Measurements from ENCODE around the gene AHRR. TPM values are rescaled to one million over a fixed set of nuclear protein-coding genes. Genes with fewer than 3 reads are reported as not detected.

Gene AHRR
- total and polyA plus RNA-seq, 7 experiments from 2014 or later = 0.56 to 23.5 (median 1.2) TPM; not detected in 1

- intact Hi-C loops (cut with micrococcal nuclease) = no loop called here
- H3K9me3 ChIP-seq (ENCODE audit: control insufficient read depth in 2 of 3, low read length in 3 of 3) = no peaks in the 10 kb centered on the region
- no peaks in the 10 kb centered on the region for H3K27me3 ChIP-seq (ENCODE audit: control insufficient read depth in 2 of 2, insufficient read depth in 2 of 2, low read length in 2 of 2)
- peak overlapping the region in 7 of 9 donors; percentile 52 to 92 (median 67) for H3K27ac Mint-ChIP-seq
- DNase-seq (no peak), ATAC-seq (no peak)
- no peaks in the 10 kb centered on the region for H3K27me3 Mint-ChIP-seq
- peaks cover 17 to 56% (median 37%) of the 10 kb centered on the region in 5 donors for H3K36me3 Mint-ChIP-seq
- peak overlapping the region in 1 of 10 donors; percentile 57 for H3K4me3 Mint-ChIP-seq
- H3K4me1 ChIP-seq (ENCODE audit: control insufficient read depth in 2 of 2, insufficient read depth in 2 of 2, low read length in 2 of 2) = peaks cover 7 to 17% of the 10 kb centered on the region in 2 donors
- H3K4me1 Mint-ChIP-seq = peaks cover 9 to 60% (median 19%) of the 10 kb centered on the region in 7 donors
- no peak overlapping the region for H3K27ac ChIP-seq (ENCODE audit: low read depth, low read length)
- ChIA-PET POLR2A (no interaction called here), CTCF (interaction anchor here (0.6 kb wide), 1 partner anchor 429 kb away, joined by 3 read pairs; no protein-coding TSS in a partner anchor)
- H3K4me3 ChIP-seq (ENCODE audit: low read length) = no peak overlapping the region
- peaks cover 0 to 61% (median 18%) of the 10 kb centered on the region in 3 experiments for H3K36me3 ChIP-seq (ENCODE audit: control insufficient read depth in 2 of 3, insufficient read depth in 3 of 3, low read length in 3 of 3)
- no peaks in the 10 kb centered on the region for H3K9me3 Mint-ChIP-seq
Observed at GRCh38 chr5:460273-460625, 138.7 kb downstream of the AHRR start.

DNA sequence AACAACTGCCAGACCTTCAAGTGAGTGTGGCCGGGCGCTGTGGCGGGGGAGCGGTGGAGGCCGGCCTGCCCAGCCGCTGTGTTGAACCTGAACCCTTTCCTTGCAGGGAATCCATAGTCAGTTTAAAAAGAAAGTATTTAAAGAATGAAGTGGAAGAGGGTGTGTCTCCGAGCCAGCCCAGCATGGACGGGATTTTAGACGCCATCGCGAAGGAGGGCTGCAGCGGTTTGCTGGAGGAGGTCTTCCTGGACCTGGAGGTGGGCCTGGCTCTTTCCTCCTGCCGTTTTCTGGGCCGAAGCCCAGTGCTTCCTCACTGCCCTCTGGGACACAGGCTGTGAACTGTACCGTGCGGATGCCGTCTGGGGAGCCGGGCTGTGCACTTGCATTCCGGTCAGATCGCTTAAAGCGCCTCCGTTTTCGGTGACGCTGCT lies 140.6 kb downstream of the AHRR start:
- peaks cover 17 to 53% (median 37%) of the 10 kb centered on the region in 5 donors for H3K36me3 Mint-ChIP-seq
- intact Hi-C loops (cut with micrococcal nuclease) = no loop called here
- Histone ChIP-seq H3K27ac (ENCODE audit: low read depth, low read length) (no peak overlapping the region), H3K4me1 (ENCODE audit: control insufficient read depth in 2 of 2, insufficient read depth in 2 of 2, low read length in 2 of 2) (peaks cover 7 to 17% of the 10 kb centered on the region in 2 donors), H3K4me3 (ENCODE audit: low read length) (no peak overlapping the region), H3K9me3 (ENCODE audit: control insufficient read depth in 2 of 3, low read length in 3 of 3) (no peaks in the 10 kb centered on the region), H3K27me3 (ENCODE audit: control insufficient read depth in 2 of 2, insufficient read depth in 2 of 2, low read length in 2 of 2) (no peaks in the 10 kb centered on the region), H3K36me3 (ENCODE audit: control insufficient read depth in 2 of 3, insufficient read depth in 3 of 3, low read length in 3 of 3) (peaks cover 0 to 55% (median 10%) of the 10 kb centered on the region in 3 experiments)
- DNase-seq (peak in 1 of 9 donors; percentile 15), ATAC-seq (no peak)
- POLR2A ChIA-PET = interaction anchor here (0.7 kb wide), 1 partner anchor 249 kb away, joined by 3 read pairs; no protein-coding TSS in a partner anchor
- CTCF ChIA-PET = no interaction called here
- peaks cover 8 to 56% (median 18%) of the 10 kb centered on the region in 7 donors for H3K4me1 Mint-ChIP-seq
- H3K27me3 Mint-ChIP-seq = no peaks in the 10 kb centered on the region
- peaks cover 0 to 2% (median 0%) of the 10 kb centered on the region in 11 donors for H3K9me3 Mint-ChIP-seq
- H3K4me3 Mint-ChIP-seq = peak overlapping the region in 1 of 10 donors; percentile 38
- H3K27ac Mint-ChIP-seq = peak overlapping the region in 6 of 9 donors; percentile 48 to 97 (median 96)

DNA sequence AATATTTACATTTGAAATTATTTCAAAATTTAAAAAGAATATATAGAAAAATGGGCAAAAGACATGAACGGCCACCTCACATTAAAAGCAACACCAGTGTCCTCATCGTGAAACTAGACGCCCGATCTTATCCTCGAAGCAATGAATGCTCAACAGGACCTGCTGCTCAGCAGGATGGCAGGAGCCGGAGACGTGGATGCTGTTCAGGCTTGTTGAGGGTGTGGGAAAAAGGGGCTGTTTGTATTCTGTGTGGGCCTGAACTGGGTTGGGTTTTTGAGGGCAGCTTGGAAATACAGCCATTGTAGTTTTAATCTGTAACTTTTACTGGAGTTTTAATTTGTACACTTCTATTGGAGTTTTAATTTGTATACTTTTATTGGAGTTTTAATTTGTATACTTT lies 141.8 kb downstream of the AHRR start:
- Histone ChIP-seq H3K4me1 (ENCODE audit: control insufficient read depth in 2 of 2, insufficient read depth in 2 of 2, low read length in 2 of 2) (peaks cover 7 to 17% of the 10 kb centered on the region in 2 donors), H3K27ac (ENCODE audit: low read depth, low read length) (peak overlapping the region; percentile 86), H3K4me3 (ENCODE audit: low read length) (no peak overlapping the region), H3K36me3 (ENCODE audit: control insufficient read depth in 2 of 3, insufficient read depth in 3 of 3, low read length in 3 of 3) (peaks cover 0 to 45% (median 7%) of the 10 kb centered on the region in 3 experiments), H3K27me3 (ENCODE audit: control insufficient read depth in 2 of 2, insufficient read depth in 2 of 2, low read length in 2 of 2) (no peaks in the 10 kb centered on the region), H3K9me3 (ENCODE audit: control insufficient read depth in 2 of 3, low read length in 3 of 3) (no peaks in the 10 kb centered on the region)
- ATAC-seq (no peak), DNase-seq (no peak)
- CTCF ChIA-PET = interaction anchor here (1.2 kb wide), 1 partner anchor 18 kb away, joined by 4 read pairs; no protein-coding TSS in a partner anchor
- Mint-ChIP-seq H3K4me3 (peak overlapping the region in 2 of 10 donors; percentile 11 to 20), H3K4me1 (peaks cover 8 to 50% (median 15%) of the 10 kb centered on the region in 7 donors), H3K27ac (peak overlapping the region in 8 of 9 donors; percentile 5 to 97 (median 96)), H3K9me3 (peaks cover 0 to 2% (median 0%) of the 10 kb centered on the region in 11 donors), H3K36me3 (peaks cover 14 to 51% (median 33%) of the 10 kb centered on the region in 5 donors), H3K27me3 (no peaks in the 10 kb centered on the region)
- POLR2A ChIA-PET = interaction anchor here (1.0 to 2.0 kb wide), 4 partner anchors 10 to 245 kb away, joined by 3 to 13 read pairs (median 6); partner anchors contain the start of genes CCDC127 and SDHA
- intact Hi-C loops (cut with micrococcal nuclease) = no loop called here

DNA sequence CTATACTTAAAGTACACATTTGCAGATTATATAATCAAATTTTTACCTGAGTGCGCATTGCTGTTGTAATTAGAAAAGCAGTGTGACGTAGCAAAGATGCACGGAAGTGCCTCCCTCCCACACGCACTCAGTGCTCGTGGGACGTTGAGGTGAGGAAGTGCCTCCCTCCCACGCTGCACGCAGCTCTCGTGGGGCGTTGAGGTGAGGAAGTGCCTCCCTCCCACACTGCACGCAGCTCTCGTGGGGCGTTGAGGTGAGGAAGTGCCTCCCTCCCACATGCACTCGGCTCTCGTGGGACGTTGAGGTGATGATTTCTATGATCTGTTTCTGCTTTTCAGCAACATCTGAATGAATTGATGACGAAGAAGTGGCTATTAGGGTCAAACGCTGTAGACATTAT lies 142.4 kb downstream of the AHRR start:
- Histone ChIP-seq H3K4me3 (ENCODE audit: low read length) (no peak overlapping the region), H3K4me1 (ENCODE audit: control insufficient read depth in 2 of 2, insufficient read depth in 2 of 2, low read length in 2 of 2) (peaks cover 7 to 17% of the 10 kb centered on the region in 2 donors), H3K9me3 (ENCODE audit: control insufficient read depth in 2 of 3, low read length in 3 of 3) (no peaks in the 10 kb centered on the region), H3K27ac (ENCODE audit: low read depth, low read length) (peak overlapping the region; percentile 86), H3K27me3 (ENCODE audit: control insufficient read depth in 2 of 2, insufficient read depth in 2 of 2, low read length in 2 of 2) (no peaks in the 10 kb centered on the region), H3K36me3 (ENCODE audit: control insufficient read depth in 2 of 3, insufficient read depth in 3 of 3, low read length in 3 of 3) (peaks cover 0 to 39% (median 7%) of the 10 kb centered on the region in 3 experiments)
- ATAC-seq (peak; percentile 99), DNase-seq (peak; percentile 52 to 94 (median 89))
- H3K27ac Mint-ChIP-seq = peak overlapping the region; percentile 73 to 97 (median 95)
- peaks cover 6 to 44% (median 15%) of the 10 kb centered on the region in 7 donors for H3K4me1 Mint-ChIP-seq
- intact Hi-C loops (cut with micrococcal nuclease) = loop anchor here in 1 of 2 donors (1.0 kb wide), 2 partner anchors 9 to 22 kb away; no protein-coding TSS in a partner anchor
- ChIA-PET CTCF (interaction anchor here (1.2 kb wide), 1 partner anchor 18 kb away, joined by 4 read pairs; no protein-coding TSS in a partner anchor), POLR2A (interaction anchor here (0.7 to 2.0 kb wide), 6 partner anchors 9 to 922 kb away, joined by 3 to 13 read pairs (median 4); partner anchors contain the start of genes CCDC127 and SDHA)
- H3K9me3 Mint-ChIP-seq = peaks cover 0 to 2% (median 0%) of the 10 kb centered on the region in 11 donors
- H3K4me3 Mint-ChIP-seq = peak overlapping the region; percentile 37 to 82 (median 70)
- no peaks in the 10 kb centered on the region for H3K27me3 Mint-ChIP-seq
- H3K36me3 Mint-ChIP-seq = peaks cover 14 to 44% (median 27%) of the 10 kb centered on the region in 5 donors

DNA sequence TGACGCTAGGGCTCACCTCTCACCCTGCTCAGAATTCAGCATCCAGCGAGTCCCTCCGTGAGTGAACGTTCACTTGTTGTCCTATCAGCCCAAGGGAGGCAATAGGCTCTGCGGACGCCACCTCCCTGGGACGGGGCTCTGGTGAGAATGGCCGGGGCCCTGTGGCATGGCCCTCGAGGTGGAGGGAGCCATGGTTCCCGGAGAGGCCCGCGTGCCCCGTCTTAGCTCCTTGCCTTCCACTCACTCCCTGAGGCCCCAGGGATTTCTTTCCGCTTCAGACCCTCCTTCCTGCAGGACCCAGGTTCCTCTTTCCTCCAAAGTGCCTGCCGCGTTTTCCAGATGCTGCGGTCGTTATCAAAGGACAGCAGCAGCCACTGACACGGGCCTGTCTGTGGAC lies 142.9 kb downstream of the AHRR start:
- Mint-ChIP-seq H3K4me1 (peaks cover 6 to 39% (median 14%) of the 10 kb centered on the region in 7 donors), H3K9me3 (peaks cover 0 to 2% (median 0%) of the 10 kb centered on the region in 11 donors), H3K4me3 (peak overlapping the region in 9 of 10 donors; percentile 37 to 82 (median 70)), H3K27me3 (no peaks in the 10 kb centered on the region), H3K36me3 (peaks cover 14 to 39% (median 25%) of the 10 kb centered on the region in 5 donors), H3K27ac (peak overlapping the region; percentile 73 to 97 (median 95))
- intact Hi-C loops (cut with micrococcal nuclease) = loop anchor here in 1 of 2 donors (1.0 kb wide), 2 partner anchors 9 to 22 kb away; no protein-coding TSS in a partner anchor
- Histone ChIP-seq H3K27ac (ENCODE audit: low read depth, low read length) (peak overlapping the region; percentile 86), H3K4me1 (ENCODE audit: control insufficient read depth in 2 of 2, insufficient read depth in 2 of 2, low read length in 2 of 2) (peaks cover 7 to 17% of the 10 kb centered on the region in 2 donors), H3K9me3 (ENCODE audit: control insufficient read depth in 2 of 3, low read length in 3 of 3) (no peaks in the 10 kb centered on the region), H3K36me3 (ENCODE audit: control insufficient read depth in 2 of 3, insufficient read depth in 3 of 3, low read length in 3 of 3) (peaks cover 0 to 40% (median 7%) of the 10 kb centered on the region in 3 experiments), H3K27me3 (ENCODE audit: control insufficient read depth in 2 of 2, insufficient read depth in 2 of 2, low read length in 2 of 2) (no peaks in the 10 kb centered on the region), H3K4me3 (ENCODE audit: low read length) (no peak overlapping the region)
- POLR2A ChIA-PET = interaction anchor here (0.7 to 2.0 kb wide), 4 partner anchors 9 to 922 kb away, joined by 3 to 13 read pairs (median 6); no protein-coding TSS in a partner anchor
- DNase-seq = no peak
- CTCF ChIA-PET = interaction anchor here (1.2 kb wide), 1 partner anchor 19 kb away, joined by 4 read pairs; no protein-coding TSS in a partner anchor
- no peak for ATAC-seq

DNA sequence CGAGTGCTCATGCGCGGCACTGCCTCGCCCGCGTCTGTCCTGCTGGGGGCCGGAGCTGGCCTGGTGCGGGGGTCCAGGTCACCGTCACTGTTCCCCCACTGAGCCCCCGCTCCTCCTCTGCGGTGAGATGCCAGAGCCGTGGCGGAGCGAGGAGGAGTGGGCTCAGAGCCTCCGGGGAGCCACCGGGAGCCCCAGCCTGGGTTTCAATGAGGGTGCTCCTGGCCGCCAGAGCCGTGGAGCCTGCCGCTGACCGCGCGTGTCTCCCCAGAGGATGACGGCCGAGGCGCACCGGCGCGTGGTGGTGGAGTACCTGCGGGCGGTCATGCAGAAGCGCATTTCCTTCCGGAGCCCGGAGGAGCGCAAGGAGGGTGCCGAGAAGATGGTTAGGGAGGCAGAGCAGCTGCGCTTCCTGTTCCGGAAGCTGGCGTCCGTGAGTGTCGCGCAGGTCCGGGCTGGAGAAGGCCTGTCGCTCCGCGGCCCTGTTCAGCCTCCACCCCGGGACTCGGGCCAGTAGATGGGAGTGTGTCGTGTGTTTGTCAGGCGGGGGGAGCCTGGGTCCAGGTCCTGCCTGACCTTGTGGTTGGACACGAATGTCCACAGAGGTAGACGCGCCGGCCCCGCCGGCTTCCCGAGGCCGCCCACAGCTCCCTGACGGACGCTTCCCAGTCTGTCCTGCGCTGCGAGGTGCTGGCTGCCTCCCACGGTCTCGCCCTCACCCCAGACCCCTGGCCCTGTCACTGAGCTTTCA lies 143.5 kb downstream of the AHRR start:
- intact Hi-C loops (cut with micrococcal nuclease) = loop anchor here in 1 of 2 donors (1.0 kb wide), 2 partner anchors 8 to 23 kb away; no protein-coding TSS in a partner anchor
- no peak for DNase-seq
- H3K4me1 ChIP-seq (ENCODE audit: control insufficient read depth in 2 of 2, insufficient read depth in 2 of 2, low read length in 2 of 2) = peaks cover 7 to 17% of the 10 kb centered on the region in 2 donors
- Mint-ChIP-seq H3K4me3 (peak overlapping the region in 1 of 10 donors; percentile 73), H3K9me3 (peaks cover 0 to 2% (median 0%) of the 10 kb centered on the region in 11 donors), H3K4me1 (peaks cover 6 to 37% (median 14%) of the 10 kb centered on the region in 7 donors), H3K27ac (peak overlapping the region in 4 of 9 donors; percentile 77 to 97 (median 96)), H3K27me3 (no peaks in the 10 kb centered on the region), H3K36me3 (peaks cover 9 to 33% (median 19%) of the 10 kb centered on the region in 5 donors)
- no peaks in the 10 kb centered on the region for H3K9me3 ChIP-seq (ENCODE audit: control insufficient read depth in 2 of 3, low read length in 3 of 3)
- peaks cover 0 to 38% (median 7%) of the 10 kb centered on the region in 3 experiments for H3K36me3 ChIP-seq (ENCODE audit: control insufficient read depth in 2 of 3, insufficient read depth in 3 of 3, low read length in 3 of 3)
- H3K27ac ChIP-seq (ENCODE audit: low read depth, low read length) = peak overlapping the region; percentile 86
- ChIA-PET POLR2A (interaction anchor here (0.9 to 2.0 kb wide), 2 partner anchors 8 to 921 kb away, joined by 3 to 13 read pairs; no protein-coding TSS in a partner anchor), CTCF (no interaction called here)
- ATAC-seq = no peak
- H3K27me3 ChIP-seq (ENCODE audit: control insufficient read depth in 2 of 2, insufficient read depth in 2 of 2, low read length in 2 of 2) = no peaks in the 10 kb centered on the region
- no peak overlapping the region for H3K4me3 ChIP-seq (ENCODE audit: low read length)
